Measurements from ENCODE around the gene LINS1. TPM values are rescaled to one million over a fixed set of nuclear protein-coding genes. Genes with fewer than 3 reads are reported as not detected.

Gene LINS1
- total and polyA plus RNA-seq, 2 of the 8 experiments (the other 6 are each of a cell fraction or from before 2014, with no cell fraction given): 4.2 to 8.1 TPM

DNA sequence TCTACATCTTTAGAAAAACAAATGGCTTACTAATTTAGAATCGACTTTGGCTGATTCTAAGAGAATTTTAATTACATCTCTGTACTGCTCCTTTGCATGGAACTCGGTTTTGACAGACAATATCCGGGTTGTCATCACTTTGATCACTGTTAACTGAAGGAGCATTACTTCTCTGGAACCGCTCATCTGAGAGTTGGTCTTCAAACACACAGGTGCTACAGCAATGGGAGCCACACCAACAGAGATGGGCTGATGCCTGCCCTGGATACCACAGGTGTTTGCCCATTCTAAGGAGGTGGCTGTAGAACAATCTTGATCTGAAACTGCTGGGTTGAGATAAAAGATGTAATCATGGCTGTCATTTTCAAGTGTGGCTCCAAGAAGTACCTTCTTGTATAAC, 21.6 kb downstream of the LINS1 start (continued):
- TF ChIP-seq, protein P1, sequence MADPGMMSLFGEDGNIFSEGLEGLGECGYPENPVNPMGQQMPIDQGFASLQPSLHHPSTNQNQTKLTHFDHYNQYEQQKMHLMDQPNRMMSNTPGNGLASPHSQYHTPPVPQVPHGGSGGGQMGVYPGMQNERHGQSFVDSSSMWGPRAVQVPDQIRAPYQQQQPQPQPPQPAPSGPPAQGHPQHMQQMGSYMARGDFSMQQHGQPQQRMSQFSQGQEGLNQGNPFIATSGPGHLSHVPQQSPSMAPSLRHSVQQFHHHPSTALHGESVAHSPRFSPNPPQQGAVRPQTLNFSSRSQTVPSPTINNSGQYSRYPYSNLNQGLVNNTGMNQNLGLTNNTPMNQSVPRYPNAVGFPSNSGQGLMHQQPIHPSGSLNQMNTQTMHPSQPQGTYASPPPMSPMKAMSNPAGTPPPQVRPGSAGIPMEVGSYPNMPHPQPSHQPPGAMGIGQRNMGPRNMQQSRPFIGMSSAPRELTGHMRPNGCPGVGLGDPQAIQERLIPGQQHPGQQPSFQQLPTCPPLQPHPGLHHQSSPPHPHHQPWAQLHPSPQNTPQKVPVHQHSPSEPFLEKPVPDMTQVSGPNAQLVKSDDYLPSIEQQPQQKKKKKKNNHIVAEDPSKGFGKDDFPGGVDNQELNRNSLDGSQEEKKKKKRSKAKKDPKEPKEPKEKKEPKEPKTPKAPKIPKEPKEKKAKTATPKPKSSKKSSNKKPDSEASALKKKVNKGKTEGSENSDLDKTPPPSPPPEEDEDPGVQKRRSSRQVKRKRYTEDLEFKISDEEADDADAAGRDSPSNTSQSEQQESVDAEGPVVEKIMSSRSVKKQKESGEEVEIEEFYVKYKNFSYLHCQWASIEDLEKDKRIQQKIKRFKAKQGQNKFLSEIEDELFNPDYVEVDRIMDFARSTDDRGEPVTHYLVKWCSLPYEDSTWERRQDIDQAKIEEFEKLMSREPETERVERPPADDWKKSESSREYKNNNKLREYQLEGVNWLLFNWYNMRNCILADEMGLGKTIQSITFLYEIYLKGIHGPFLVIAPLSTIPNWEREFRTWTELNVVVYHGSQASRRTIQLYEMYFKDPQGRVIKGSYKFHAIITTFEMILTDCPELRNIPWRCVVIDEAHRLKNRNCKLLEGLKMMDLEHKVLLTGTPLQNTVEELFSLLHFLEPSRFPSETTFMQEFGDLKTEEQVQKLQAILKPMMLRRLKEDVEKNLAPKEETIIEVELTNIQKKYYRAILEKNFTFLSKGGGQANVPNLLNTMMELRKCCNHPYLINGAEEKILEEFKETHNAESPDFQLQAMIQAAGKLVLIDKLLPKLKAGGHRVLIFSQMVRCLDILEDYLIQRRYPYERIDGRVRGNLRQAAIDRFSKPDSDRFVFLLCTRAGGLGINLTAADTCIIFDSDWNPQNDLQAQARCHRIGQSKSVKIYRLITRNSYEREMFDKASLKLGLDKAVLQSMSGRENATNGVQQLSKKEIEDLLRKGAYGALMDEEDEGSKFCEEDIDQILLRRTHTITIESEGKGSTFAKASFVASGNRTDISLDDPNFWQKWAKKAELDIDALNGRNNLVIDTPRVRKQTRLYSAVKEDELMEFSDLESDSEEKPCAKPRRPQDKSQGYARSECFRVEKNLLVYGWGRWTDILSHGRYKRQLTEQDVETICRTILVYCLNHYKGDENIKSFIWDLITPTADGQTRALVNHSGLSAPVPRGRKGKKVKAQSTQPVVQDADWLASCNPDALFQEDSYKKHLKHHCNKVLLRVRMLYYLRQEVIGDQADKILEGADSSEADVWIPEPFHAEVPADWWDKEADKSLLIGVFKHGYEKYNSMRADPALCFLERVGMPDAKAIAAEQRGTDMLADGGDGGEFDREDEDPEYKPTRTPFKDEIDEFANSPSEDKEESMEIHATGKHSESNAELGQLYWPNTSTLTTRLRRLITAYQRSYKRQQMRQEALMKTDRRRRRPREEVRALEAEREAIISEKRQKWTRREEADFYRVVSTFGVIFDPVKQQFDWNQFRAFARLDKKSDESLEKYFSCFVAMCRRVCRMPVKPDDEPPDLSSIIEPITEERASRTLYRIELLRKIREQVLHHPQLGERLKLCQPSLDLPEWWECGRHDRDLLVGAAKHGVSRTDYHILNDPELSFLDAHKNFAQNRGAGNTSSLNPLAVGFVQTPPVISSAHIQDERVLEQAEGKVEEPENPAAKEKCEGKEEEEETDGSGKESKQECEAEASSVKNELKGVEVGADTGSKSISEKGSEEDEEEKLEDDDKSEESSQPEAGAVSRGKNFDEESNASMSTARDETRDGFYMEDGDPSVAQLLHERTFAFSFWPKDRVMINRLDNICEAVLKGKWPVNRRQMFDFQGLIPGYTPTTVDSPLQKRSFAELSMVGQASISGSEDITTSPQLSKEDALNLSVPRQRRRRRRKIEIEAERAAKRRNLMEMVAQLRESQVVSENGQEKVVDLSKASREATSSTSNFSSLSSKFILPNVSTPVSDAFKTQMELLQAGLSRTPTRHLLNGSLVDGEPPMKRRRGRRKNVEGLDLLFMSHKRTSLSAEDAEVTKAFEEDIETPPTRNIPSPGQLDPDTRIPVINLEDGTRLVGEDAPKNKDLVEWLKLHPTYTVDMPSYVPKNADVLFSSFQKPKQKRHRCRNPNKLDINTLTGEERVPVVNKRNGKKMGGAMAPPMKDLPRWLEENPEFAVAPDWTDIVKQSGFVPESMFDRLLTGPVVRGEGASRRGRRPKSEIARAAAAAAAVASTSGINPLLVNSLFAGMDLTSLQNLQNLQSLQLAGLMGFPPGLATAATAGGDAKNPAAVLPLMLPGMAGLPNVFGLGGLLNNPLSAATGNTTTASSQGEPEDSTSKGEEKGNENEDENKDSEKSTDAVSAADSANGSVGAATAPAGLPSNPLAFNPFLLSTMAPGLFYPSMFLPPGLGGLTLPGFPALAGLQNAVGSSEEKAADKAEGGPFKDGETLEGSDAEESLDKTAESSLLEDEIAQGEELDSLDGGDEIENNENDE (IDR thresholded peaks at IDR 0.05; ENCODE audit: insufficient replicate concordance, low read length): no peak
- TF ChIP-seq CTBP2 (IDR thresholded peaks at IDR 0.05; ENCODE audit: borderline replicate concordance, insufficient read depth, insufficient read length, low read length) (no peak), JUND (IDR thresholded peaks at IDR 0.05; ENCODE audit: low read length) (no peak), TAF1 (IDR thresholded peaks at IDR 0.05; ENCODE audit: low read depth, low read length) (no peak), POU5F1 (IDR thresholded peaks at IDR 0.05; ENCODE audit: low read depth, low read length) (no peak)

Data from H1 (cell line).